ENCODE measurements around the gene SKIDA1.

- no peak for TF ChIP-seq POLR2A (IDR thresholded peaks at IDR 0.05; ENCODE audit: low read depth, low read length)
- TF ChIP-seq TAF1 (IDR thresholded peaks at IDR 0.05; ENCODE audit: borderline replicate concordance, low read depth, low read length) = no peak
These were observed 13.4 kb downstream of the SKIDA1 start for GRCh38 chr10:21511946-21512572.
